Measurements from ENCODE around the gene B3GALT2.
"Not testable (repeated sequence)": the region's sequence is repeated elsewhere in the genome, so short reads cannot be mapped to it uniquely, and the experiment has no call there.

The B3GALT2 gene

DNA sequence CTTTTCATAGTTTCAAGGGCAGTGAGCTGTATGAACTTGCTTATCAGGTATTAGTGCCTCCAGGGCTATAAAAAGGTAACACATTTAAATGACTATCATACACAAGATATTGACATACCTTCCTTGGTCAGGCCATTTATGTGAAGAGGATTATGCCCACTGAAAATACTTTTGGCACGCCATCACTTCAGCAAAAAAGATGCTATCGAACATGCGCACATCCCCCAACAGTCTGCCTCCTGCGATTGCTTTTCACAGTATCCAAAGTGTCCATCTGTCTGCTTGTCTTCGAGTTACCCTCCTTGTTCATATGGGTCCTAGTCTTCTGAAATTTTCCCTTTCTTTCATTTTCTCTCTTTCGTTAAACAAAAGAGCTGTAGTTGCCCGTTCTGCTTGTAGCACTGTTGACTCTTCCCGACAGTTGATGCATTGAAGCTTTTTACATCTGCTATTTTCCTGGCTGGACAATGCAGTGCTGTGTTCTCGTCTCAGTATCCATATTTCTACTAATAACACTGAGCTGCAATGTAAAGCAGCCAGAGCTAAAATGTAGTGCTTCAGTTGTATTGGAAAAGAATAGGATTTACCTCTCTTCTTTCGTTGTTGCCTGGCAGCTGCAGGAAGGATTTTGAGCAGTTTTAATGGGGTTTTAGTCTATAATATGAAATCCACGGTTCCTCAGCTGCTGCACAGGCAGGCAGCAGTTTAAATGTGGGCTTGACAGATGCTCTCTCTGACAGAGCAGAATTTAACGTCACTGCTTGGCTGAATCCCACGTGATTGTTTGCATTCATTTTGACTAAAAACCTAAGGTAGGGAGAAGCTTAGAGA, at the start of gene B3GALT2:
Gene B3GALT2, minus strand, starts transcription at position 713 of the 831 bp plus-strand sequence. CDS start 5,051 bp downstream, outside the sequence.
- no peak for DNase-seq (ENCODE audit: low read depth in 2 of 2)

DNA sequence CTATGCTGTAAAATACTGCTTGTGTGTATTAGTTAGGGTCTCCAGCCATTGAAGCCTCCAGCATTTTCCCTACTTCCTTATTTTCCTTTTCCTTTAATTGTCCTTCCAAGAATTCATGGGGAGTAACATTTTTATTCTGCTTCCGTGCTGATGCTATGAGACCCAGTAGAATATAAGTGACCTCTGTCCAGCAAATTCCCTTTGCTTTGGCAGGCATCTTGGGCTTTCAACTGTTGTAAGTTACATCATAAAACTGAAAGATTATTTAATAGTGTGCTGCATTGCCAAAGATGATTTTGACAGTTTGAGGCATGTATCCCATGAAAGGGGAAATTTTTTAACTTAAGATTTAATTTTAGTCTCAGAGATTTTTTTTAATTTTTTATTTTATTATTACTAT, 48.1 kb upstream of the B3GALT2 start:
- DNase-seq (ENCODE audit: low read depth in 2 of 2): no peak

- not testable (repeated sequence) for DNase-seq (ENCODE audit: low read depth in 2 of 2)
Observed at GRCh38 chr1:193231146-193231545, 44.7 kb upstream of the B3GALT2 start.

DNA sequence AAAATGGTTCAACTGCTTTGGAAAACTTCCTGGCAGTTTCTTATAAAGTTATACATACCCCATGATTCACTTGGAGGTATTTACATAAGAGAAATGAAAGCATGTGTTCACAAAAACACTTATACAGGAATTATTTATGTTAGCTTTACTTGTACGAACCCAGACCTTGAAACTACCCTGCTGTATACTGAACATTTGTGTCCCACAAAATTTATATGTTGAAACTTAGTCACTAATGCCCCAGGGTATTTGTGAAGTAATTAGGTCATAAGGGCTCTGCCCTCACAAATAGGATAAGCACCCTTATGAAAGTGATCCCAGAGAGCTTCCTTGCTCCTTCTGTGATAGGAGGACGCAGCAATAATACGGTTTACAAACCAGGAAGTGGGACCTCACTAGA, 42.7 kb upstream of the B3GALT2 start:
- no peak for DNase-seq (ENCODE audit: low read depth in 2 of 2)

GRCh38 chr1:193222056-193222615, 35.7 kb upstream of the B3GALT2 start:
- DNase-seq (ENCODE audit: low read depth in 2 of 2): no peak

DNA sequence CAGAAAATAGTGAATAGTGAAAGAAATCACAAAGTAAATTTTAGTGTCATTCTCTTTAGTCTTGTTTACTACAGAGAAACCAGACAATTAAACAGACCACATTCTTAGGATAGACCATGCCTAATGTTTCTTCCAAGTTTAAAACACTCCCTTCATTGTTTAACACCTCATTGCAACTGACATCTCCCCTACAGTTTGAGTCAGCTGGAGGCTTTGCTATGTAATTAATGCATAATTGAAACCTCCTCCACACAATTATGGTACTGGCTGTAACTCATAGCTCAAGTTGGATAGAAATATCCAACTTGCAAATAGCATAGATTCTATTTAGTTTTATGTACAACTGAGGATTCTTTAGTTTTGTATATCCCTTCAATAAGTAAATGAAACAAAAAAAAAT, 35.2 kb upstream of the B3GALT2 start:
- DNase-seq (ENCODE audit: low read depth in 2 of 2): no peak

DNA sequence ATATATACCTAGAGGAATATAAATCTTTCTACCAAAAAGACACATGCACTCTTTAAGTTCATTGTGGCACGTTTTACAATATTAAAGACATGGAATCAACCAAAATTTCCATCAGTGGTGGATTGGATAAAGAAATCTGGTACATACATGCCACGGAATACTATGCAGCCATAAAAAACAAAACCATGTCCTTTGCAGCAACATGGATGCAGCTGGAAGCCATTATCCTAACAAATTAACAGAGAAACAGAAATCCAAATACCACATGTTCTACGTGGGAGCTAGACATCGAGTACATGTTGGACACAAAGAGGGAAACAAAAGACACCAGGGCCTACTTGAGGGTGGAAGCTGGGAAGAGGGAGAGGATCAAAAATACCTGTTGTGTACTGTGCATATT, 33.0 kb upstream of the B3GALT2 start:
- DNase-seq (ENCODE audit: low read depth in 2 of 2): no peak

DNA sequence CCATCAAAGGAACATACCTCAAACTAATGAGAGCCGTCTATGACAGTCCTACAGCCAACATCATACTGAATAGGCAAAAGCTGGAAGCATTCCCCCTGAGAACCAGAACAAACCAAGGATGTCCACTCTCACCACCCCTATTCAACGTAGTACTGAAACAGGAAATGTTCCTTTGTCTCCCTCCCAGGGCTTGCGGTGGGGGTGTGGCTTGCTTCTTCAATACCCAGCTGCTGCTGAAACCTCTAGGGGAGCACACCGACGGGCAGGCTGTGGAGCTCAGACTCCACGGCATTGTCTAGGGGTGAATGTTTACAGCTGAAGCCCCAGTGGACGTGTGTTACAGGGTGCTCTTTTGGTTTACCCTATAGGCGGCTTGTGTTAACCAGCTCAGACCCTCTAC, 30.5 kb upstream of the B3GALT2 start:
- no peak for DNase-seq (ENCODE audit: low read depth in 2 of 2)

GRCh38 chr1:193213998-193214397, 27.6 kb upstream of the B3GALT2 start:
- no peak for DNase-seq (ENCODE audit: low read depth in 2 of 2)

GRCh38 chr1:193212637-193213036, 26.2 kb upstream of the B3GALT2 start:
- DNase-seq (ENCODE audit: low read depth in 2 of 2): no peak

DNA sequence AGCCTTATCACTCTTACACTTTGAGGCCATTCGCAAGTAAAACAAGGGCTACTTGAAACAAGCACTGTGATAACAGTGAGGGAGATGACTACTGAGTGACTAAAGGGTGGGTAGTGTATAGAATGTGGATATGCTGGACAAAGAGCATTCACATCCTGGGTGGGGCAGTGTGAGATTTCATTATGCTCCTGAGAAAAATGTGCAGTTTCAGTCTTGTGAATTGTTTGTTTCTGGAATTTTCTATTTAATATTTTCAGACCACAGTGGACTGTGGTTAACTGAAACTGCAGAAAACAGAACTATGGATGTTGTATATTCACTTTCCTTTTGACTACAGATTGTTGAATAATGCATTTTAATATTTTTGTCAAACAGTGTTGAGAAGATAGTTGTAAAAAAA, 25.1 kb upstream of the B3GALT2 start:
- no peak for DNase-seq (ENCODE audit: low read depth in 2 of 2)

GRCh38 chr1:193210996-193211395, 24.6 kb upstream of the B3GALT2 start:
- no peak for DNase-seq (ENCODE audit: low read depth in 2 of 2)

DNA sequence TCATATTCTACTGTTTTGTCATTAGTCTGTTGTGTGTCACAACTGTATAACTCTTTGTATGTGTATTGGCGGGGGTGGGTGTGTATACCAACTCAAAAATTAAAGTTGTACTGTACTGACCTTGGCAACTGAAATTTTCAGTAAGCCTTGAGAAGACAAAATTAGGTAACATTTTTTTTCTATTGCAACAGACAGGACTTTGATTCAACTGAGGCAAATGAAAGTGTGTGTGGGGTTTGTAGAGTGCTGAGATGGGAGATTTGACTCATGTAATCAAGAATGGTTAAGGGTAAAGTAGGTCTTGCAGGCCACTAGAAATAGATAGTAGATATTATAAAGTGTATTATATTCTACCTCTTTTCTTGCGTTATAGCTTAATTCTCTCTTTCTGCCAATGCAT, 14.6 kb upstream of the B3GALT2 start:
- no peak for DNase-seq (ENCODE audit: low read depth in 2 of 2)

- no peak for DNase-seq (ENCODE audit: low read depth in 2 of 2)
Observed at GRCh38 chr1:193199940-193200339, 13.5 kb upstream of the B3GALT2 start.

GRCh38 chr1:193192586-193192985, 6.2 kb upstream of the B3GALT2 start:
- DNase-seq (ENCODE audit: low read depth in 2 of 2): no peak

- DNase-seq (ENCODE audit: low read depth in 2 of 2): no peak
Observed at GRCh38 chr1:193190096-193190744, 3.8 kb upstream of the B3GALT2 start.

GRCh38 chr1:193189442-193190095, 3.2 kb upstream of the B3GALT2 start:
- DNase-seq (ENCODE audit: low read depth in 2 of 2): no peak

GRCh38 chr1:193188915-193189314, 2.5 kb upstream of the B3GALT2 start:
- DNase-seq (ENCODE audit: low read depth in 2 of 2): not testable (repeated sequence)

DNA sequence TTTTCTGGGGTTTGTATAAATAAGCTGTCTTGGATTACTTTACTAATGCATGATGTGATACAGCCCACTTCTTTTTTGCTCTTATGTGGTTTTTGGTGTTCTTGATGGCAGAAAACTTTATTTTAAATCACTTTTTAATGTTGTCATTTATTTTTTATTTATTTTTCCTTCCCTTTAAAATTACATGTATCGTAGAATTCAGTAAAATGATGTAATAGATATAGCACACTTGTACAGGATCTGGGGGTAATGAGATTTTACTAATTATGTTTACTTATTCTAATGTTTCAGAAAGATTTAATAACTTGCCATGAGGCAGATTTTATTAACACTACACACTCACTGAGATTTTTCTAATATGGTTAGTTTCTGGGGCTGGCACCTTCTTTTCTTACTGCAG, 701 bp upstream of the B3GALT2 start:
- DNase-seq (ENCODE audit: low read depth in 2 of 2): no peak

- DNase-seq (ENCODE audit: low read depth in 2 of 2): no peak
Observed at GRCh38 chr1:193185211-193185610, 1.2 kb downstream of the B3GALT2 start.

DNA sequence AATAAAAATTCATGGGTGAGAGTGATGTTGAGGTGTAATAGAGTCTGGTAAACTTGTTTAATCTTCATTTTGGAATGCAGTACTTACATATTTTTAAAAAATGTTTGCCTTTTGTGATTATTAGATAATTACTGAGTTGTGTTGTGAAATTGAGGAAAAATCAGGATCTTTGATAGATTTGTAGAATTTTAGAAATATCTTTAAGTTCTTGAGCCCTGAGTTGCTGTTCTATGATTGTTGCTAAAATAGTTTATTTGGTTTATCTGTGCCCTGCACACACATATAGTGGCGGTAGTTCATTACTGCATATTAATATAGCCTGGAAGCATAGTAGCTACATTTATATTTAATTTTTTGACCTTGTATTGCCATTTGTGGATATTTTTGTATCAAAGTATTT, 1.6 kb downstream of the B3GALT2 start:
- DNase-seq (ENCODE audit: low read depth in 2 of 2): no peak

- DNase-seq (ENCODE audit: low read depth in 2 of 2): no peak
Observed at GRCh38 chr1:193183019-193183627, 3.3 kb downstream of the B3GALT2 start.
